Fibroblast of skin of scalp (primary cell): ENCODE data around the gene PRCD.

ENCODE experiments used
- DNase-seq: peaks from one replicate; pipeline ENCODE4 v3.0.0-alpha.2; 2013

The PRCD gene

DNA sequence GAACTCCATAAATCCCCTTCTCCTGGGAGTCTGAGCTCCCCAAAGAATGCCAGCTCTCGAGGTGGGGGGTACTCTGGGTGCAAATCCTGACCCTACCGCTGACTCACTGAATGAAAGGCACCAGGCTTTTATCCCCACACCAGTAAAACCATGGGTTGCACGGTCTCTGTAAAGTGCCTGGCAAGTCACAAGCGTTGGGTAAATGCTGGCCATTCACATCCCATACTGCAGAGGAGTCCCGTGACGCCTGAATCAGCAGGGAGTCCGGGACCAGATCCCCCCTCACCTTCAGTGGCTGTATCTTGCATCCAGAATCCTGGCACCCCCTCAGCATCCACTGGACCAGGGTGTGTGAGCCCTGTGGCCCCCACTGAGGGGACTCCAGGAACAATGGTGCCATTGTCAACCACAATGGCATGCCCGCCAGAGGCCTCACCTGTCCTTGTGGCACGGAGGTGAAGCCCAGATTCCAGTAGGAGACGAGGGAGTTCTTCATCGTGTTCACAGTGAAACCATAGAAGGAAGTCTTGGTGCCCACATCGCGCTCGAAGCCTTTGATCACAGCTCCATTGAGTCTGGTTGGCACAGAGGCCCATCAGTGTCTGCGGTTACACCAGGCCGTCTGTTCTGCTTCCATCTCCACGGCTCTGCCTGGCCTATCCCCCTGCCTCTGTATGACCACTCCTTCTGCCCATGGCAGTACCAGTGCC is 32.5 kb downstream of the PRCD start:
- no peak for DNase-seq

GRCh38 chr17:76573096-76573495 is 33.3 kb downstream of the PRCD start:
- no peak for DNase-seq

DNA sequence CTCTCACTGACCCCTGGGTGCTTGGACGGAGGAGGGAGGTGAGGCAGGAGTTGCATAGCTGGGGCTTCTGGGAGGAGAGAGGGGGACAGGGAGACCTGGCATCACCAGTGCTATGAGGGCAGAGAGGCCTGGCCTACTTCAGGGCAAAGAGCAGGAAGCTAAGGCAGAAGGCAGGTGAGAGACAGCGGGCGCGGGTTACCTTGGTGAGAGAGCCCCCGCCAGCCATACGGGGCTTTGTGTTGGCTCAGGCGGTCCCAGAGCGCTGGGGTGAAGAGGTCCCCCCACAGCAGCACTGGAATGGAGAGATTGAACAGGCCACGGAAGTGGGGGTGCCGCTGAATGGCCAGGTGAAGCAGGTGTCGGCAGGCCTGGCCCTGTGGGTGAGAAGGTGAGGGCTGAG is 34.3 kb downstream of the PRCD start:
- DNase-seq = no peak

DNA sequence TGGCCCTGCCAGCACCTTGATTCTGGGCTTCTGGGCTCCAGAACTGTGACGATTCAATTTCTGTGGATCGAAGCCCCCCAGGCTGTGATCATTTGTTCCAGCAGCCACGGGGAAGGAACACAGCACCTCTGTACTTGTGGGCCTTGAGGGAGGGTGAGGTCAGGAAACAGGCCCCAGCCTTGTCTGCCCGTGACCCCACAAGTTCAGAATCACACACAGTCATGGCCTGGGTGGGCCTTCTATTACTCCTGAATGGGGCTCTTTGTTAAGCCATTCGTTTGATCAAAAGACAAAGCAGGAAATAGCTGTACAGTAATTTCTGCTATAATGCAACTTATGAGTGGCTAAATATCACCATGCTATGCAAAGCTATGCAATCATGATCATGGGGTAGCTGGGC is 35.7 kb downstream of the PRCD start:
- no peak for DNase-seq

DNA sequence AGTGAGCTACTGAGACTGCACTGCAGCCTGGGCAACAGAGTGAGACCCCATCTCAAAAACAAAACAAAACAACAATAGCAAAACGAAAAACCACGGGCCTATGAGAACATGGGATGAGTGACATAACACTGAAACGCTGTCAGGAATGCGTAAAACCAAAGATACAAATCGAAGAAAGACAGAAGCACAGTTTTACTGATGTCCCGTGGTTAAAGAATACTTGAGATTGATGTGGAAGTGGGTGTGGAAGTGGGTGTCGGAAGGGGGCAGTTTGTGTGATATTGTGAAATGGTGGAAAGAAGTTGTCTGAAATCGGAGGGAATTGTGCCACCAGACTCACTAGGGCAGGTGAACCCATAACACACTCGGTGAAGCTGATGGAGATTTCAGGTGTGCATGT is 36.3 kb downstream of the PRCD start:
- DNase-seq = no peak

DNA sequence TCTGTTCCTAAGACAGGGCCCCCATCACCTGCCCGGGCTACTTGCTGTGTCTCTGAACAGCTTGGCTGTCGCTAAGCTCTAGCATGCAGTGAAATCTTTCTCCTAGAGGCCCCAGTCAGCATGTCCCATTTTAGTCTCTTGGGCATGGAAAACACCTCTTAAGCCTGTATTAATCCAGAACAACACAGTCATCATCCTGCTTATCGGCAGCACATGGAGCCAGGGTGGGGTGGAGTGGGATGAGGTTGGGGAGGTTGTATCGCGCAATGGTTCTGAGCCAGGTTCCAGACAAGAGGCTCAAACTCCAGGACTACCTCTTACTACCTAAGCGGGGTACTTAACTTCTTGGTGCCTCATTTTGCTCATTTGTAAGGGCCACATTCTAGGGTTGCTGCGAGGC is 38.0 kb downstream of the PRCD start:
- no peak for DNase-seq

- DNase-seq = no peak
These were observed 38.5 kb downstream of the PRCD start for GRCh38 chr17:76578376-76578775.

DNA sequence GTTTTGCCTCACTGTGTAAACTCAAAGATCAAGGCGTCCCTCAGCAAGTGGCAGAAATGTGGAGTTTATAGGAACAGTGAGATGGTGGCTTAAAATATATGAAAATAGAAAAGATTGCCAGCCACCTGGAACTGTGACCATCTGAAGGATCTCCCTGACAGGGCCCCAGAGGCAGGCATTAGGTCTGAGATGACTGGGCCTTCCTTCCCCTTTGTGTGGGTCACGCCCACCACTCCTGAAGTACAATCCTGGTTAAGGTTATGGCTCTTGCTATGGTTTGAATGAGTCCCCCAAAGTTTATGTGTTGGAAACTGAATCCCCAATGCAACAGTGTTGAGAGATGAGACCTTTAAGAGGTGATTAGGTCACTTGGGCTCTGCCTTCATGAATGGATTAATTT is 39.4 kb downstream of the PRCD start:
- DNase-seq = no peak

GRCh38 chr17:76581515-76581914 is 41.7 kb downstream of the PRCD start:
- DNase-seq = no peak

DNA sequence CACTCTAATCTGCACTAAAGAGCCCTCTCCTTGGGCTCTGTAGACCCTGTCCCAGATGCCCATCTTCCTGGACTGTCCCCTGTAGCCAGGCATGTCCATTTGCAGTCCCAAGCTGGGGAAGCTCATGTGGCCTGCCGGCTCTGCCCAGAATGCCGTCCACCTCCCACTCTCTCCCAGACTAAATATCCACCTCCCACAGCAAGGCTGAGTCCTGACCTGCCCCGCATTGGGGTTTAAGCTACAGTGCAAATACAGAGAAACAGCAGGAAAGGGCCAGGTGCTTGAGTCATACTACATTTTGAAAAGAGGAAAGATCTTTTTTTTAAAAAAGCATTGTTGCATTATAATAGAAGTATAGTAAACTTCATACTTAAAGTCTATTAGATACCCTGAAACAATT is 42.8 kb downstream of the PRCD start:
- DNase-seq = no peak

- DNase-seq = no peak
These were observed 44.7 kb downstream of the PRCD start for GRCh38 chr17:76584427-76585032.

DNA sequence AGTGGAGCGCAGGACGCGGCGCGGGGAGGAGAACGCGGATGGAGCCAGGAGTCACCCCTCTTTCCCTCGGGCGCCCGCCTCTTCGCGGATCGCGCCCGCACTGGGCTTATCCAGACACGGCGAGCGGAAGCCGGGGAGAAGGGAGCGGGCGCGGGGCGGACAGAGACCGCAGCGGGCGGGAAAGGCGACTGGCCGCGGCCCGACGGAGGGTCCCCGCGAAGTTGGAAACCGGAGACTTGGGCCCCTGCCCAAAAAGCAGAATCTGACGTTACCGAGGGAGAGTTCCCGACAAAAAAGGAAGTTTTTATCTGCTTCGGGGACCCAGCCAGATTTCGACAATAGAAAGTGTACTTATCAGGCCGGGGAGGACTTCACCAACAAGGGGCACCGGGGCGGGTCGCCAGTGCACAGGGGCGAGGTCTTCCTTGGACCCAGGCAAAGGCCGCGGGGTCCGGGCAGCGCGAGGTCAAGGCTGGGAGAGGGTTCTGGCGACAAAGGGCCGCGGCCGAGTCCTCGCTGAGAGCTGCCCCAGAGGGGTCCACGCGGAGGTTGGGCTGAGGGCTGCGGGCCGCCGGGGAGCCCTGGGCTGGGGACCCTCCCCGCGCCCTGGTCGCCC is 45.3 kb downstream of the PRCD start:
- DNase-seq = no peak

GRCh38 chr17:76585649-76586593 is 46.1 kb downstream of the PRCD start, which contains the start of gene ST6GALNAC2:
TSS of gene ST6GALNAC2 (minus strand) at chr17:76585860. CDS start at chr17:76585808, 52 bp downstream.
- DNase-seq = peak; percentile 27

GRCh38 chr17:76586741-76587487 is 47.1 kb downstream of the PRCD start:
- DNase-seq = no peak

DNA sequence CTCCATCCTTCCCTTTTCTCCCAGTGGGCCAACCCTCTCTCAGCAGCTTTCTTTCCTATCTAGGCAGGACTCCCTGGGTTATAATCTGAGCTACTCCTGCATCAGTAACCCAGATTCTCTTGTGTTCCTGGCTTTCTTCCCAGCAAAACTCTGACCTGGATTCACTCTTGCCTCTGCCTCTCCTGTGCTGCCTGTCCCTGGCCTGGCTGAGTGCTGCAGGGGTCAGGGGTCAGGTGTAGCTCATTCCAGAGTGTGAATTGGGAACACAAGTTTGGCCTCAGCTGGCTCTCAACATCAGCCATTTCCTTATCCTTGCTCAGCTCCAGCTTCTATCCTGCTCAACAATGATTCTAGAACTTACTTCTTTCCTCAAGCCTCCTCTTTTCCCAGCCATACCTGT is 48.3 kb downstream of the PRCD start:
- no peak for DNase-seq

DNA sequence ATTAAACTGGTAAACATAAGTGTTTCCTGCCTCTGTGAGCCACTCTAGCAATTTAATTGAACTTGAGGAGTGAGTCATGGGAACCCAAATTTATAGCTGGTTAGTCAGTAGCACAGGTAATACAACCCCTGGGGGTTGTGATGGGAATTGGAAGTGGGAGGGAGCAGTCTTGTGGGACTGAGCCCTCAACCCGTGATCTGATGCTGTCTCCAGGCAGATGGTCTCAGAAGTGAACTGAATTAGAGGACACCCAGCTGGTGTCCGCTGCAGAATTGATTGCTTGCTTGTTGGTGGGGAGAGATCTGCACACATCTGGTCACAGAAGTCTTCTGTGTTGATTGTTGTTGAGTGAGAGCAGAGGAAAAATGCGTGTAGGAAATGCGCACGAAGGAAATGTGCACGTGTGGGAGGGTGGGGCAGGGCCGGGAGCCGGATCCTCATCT is 53.6 kb downstream of the PRCD start:
- no peak for DNase-seq

DNA sequence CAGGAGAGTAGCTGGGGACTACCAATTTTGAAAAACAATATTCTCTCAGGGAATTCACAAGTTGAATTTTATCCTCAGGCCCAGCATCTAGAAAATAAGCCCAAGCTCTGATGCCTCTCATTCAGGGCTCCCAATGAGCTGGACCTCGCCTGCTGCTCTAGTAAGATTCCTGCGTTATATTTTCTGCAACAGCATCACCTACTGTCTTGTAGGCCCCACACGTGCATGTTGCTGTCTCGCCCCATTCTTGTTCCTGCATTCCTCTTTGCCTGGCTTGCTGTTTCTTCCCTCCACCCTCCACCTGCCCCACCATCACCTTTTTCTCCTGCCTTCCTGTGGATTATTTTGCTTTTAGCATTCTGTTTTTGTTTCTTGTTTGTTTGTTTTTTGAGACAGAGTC is 54.1 kb downstream of the PRCD start:
- DNase-seq = no peak

GRCh38 chr17:76594690-76595089 is 54.8 kb downstream of the PRCD start:
- peak; percentile 11 for DNase-seq
